UCSD-AML1 (cell line): ENCODE measurements around the gene ISX.
A peak's percentile ranks its signal among the peaks of the same experiment; 100 is the strongest.

Experiments
- DNase-seq: peaks from one replicate; lab custom pipeline; 2025; ENCODE audit not compliant: unreplicated experiment; lab: John Stamatoyannopoulos, UW

The ISX gene

GRCh38 chr22:35109616-35110015 lies 43.7 kb downstream of the ISX start:
- no peak for DNase-seq

GRCh38 chr22:35111244-35111643 lies 45.3 kb downstream of the ISX start:
- DNase-seq = no peak

- DNase-seq = no peak
Observed at GRCh38 chr22:35113341-35113740, 47.4 kb downstream of the ISX start.

- DNase-seq = no peak
Observed at GRCh38 chr22:35114131-35114980, 48.4 kb downstream of the ISX start.

- DNase-seq = no peak
Observed at GRCh38 chr22:35115515-35115914, 49.6 kb downstream of the ISX start.

GRCh38 chr22:35116269-35116668 lies 50.3 kb downstream of the ISX start:
- no peak for DNase-seq

GRCh38 chr22:35116817-35117216 lies 50.9 kb downstream of the ISX start:
- DNase-seq = no peak

- DNase-seq = no peak
Observed at GRCh38 chr22:35119494-35119893, 53.5 kb downstream of the ISX start.

- no peak for DNase-seq
Observed at GRCh38 chr22:35124691-35125219, 58.8 kb downstream of the ISX start.

- DNase-seq = no peak
Observed at GRCh38 chr22:35126993-35127392, 61.0 kb downstream of the ISX start.

GRCh38 chr22:35128637-35129036 lies 62.7 kb downstream of the ISX start:
- DNase-seq = no peak

- DNase-seq = peak; percentile 15
Observed at GRCh38 chr22:35131525-35132000, 65.6 kb downstream of the ISX start.

GRCh38 chr22:35132568-35132967 lies 66.6 kb downstream of the ISX start:
- no peak for DNase-seq

GRCh38 chr22:35133702-35134380 lies 67.9 kb downstream of the ISX start:
- DNase-seq = no peak

- no peak for DNase-seq
Observed at GRCh38 chr22:35134637-35135036, 68.7 kb downstream of the ISX start.

GRCh38 chr22:35135165-35135564 lies 69.2 kb downstream of the ISX start:
- no peak for DNase-seq
